HG02798 (cell line): Measurements from ENCODE around the gene KIF5A.

Experiments used
- ATAC-seq: cut with Tn5 transposase; IDR thresholded peaks from one replicate; pipeline ENCODE4 v1.9.1; 2021; ENCODE audit warnings: mild to moderate bottlenecking; ENCODE audit not compliant: unreplicated experiment, poor library complexity

KIF5A gene

DNA sequence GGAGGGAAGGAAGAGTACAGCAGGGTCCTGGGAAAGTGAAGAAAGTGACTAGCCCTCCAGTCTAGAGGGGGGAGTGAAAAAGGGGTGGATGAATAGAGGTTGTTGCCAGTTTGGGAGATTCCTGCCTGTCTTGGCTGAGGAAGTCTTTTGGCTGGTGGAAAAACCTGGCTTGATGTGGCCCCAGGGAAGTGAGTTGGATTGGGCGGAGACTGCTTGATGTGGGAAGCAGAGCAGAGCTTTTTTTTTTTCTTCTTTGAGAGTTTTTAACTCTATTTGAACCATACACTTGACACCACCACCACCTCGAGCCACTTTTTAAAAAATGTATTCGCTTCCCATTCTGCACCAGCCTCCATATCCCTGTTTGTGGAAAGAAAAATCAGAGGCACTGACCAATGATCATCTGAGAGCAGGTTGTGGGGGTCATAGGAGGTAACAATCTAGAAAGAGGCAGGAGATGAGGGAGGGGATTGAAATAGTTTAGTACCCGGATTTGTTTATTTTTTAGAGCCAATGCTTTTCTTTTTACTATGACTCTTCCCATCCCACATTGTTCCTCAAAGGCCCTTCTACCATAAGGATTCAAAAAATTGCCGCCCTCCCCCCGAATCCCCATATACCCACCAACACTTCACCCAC, 54.1 kb downstream of the KIF5A start:
- ATAC-seq, result no peak

DNA sequence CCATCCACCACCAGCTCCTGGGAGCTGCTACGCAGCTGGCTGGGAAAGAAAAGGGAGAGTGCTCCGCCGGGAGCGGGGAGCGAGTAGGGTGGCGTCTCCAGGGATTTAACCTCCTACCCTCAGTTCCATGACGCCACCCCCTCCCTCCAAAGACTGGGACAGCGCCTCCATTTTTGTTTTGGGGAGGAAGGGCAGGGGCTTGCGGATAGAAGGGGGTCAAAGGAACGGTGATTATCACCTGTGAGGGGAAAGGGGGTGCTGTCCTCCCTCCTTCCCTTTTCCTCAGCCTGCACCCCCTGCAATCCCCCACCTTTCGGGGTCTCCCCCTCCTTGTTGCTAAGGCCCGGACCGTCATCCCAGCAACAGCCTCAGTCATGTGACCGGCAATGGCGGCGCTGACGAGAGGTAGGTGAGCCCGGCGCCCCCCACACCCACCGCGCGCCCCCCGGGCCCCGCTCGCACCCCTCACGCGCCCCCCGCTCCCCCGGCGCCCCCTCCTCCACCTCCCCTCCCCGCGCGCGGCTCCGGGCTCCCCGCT, 54.7 kb downstream of the KIF5A start, which contains the start of gene DTX3:
DTX3 (plus strand) TSS at position 371 of the 538 bp plus-strand sequence. CDS start 1,694 bp downstream, outside the sequence.
- ATAC-seq, result peak; percentile 66

DNA sequence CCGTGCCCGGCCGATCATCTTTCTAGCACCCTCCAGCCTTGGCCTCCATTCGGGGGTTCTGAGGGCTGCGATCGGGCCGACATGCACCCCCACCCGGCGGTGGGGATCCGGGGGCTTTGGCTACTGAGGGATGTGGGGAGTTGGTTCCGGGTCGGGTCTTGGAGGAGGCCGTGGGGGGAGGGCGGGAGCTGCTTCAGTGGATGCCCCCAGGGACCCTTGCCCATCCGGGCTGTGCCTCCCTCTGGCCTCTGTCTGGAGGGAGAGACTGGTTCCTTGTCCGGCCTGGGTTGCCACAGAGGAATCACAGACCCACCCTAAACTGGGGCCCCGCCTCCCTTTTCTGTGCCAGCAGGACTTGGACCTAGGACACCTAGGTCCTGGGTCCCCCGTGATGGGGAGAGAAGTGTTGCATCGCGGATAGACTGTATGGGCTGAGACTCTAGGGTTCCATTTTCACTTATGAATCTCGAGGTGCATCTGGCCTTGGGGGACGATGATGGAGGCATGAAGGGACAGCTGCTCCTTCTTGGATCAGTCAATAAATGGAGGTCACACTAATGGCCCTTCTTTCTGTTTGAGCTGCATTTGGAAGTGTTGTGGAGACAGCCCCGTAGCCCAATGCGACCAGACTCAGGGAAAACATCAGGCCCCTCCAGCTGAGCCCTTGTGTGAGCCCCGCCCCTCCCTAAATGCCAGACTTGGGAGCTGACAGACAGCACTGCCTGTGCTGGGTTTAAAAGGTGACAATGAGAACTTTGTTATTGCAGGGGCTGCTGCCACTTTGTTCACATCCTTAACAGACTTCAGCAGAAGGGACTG, 55.4 kb downstream of the KIF5A start:
- ATAC-seq, result peak; percentile 19

DNA sequence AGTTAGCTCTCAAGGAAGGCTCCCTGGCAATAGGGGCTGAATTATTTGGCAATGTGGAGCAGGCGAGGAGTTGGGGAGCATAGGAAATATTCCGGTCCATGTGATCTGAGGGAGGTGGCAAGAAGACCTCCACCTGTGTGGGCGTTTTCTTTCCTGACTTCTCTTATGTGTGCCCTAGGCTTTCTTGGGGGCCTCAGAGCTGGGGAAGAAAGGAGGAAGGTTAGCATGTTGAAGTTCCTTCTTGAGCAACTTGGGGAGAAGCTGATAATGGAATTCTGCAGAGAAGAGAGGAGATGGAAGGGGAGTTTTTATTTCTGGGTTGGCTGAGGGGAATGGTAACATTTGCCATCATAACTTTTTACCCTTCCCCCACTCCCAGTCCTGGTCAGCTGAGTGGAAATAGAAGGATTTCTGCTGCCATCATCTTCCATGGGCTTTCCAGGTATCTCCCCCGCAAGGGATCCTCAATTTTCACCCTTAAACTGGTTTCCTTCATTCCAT, 56.0 kb downstream of the KIF5A start:
- no peak for ATAC-seq

DNA sequence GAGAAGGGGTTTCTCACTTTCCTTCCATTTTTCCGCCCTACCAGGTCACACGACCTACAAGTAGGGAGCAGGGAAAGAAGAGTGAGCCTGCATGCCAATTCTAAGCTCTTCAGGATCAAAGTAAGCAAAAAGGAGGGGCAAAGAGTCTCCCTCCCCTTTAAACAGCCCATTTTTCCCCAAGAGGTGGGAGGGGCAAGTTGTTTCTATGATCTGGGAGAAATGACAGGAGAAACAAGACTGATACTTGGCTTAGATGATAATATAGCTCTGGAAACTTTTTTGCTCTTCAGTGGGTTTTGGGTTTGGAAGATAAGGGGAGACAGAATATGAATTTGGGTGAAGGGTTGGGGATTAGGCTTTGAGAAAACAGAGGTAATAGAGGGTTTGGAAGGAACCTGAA, 56.6 kb downstream of the KIF5A start:
- no peak for ATAC-seq

DNA sequence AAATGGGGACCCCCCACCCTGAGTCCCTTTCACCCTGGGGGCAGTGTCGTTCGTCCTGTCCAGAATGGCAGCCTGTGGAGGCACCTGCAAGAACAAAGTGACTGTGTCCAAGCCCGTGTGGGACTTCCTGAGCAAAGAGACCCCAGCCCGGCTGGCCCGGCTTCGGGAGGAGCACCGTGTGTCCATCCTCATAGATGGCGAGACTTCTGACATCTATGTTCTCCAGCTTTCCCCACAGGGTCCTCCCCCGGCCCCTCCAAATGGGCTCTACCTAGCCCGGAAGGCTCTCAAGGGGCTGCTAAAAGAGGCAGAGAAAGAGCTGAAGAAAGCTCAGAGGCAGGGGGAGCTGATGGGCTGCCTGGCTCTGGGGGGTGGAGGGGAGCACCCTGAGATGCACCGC, 57.0 kb downstream of the KIF5A start:
- no peak for ATAC-seq

DNA sequence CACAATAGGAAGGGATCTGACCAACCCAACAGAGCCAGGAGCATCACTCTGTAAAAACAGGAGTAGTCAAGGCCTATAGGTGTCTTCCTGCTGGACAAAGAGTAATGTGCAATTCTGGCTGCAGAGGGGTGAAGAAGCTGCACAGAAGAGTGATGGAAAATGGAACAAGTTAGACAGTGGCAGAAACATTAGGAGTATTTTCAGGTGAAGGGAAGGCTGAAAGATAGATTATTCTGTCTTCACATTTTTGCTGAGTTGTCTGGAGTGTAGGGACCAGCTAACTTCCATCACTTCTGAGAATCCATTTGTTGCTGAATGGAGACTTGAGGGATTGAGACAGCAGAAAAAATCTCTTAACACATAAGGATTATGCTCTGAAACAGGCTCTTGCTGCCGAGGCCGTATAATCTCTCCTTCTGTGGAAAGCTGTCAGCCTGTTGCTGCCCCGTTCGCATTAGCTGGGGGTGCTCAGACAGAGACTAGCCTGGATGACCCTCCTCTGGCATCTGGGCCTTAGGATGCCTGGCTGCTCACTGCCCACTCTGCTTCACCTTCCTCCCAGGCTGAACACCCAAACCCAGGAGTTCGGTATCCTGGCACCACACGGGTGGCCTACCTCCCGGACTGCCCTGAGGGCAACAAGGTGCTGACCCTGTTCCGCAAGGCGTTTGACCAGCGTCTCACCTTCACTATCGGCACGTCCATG, 58.3 kb downstream of the KIF5A start:
- ATAC-seq, result no peak

DNA sequence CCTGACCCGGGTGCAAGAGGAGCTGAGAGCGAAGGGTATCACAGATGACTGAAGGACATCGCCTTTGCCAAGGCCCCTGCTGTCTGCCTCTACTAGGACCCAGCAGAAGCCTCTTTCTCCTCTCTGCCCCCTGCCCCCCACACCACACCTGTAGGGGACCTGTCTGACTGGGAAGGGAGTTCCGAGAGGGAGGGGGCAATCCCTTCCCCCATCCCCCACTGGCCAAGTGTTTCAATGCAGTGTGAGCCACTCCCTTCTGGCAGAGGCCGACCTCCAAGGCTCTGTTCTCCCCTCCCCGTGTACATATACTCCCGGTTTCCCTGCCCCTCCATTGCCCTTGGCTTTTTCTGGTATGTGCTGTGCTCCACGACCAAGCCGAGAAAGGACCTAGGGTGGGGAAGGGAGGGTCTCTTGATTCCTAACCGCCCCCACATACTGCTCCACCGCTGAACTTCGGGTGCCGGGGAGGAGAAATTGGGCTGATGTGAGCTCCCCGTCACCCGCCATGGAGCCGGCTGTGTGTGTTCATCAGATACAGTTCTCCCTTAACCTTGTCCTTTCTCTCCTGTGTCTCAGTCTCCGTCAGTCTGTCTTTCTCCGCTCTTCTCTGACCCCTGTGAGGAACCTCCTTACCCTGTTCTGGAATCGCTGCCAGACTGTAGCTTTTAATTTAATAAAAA, 59.4 kb downstream of the KIF5A start:
- ATAC-seq, result no peak

DNA sequence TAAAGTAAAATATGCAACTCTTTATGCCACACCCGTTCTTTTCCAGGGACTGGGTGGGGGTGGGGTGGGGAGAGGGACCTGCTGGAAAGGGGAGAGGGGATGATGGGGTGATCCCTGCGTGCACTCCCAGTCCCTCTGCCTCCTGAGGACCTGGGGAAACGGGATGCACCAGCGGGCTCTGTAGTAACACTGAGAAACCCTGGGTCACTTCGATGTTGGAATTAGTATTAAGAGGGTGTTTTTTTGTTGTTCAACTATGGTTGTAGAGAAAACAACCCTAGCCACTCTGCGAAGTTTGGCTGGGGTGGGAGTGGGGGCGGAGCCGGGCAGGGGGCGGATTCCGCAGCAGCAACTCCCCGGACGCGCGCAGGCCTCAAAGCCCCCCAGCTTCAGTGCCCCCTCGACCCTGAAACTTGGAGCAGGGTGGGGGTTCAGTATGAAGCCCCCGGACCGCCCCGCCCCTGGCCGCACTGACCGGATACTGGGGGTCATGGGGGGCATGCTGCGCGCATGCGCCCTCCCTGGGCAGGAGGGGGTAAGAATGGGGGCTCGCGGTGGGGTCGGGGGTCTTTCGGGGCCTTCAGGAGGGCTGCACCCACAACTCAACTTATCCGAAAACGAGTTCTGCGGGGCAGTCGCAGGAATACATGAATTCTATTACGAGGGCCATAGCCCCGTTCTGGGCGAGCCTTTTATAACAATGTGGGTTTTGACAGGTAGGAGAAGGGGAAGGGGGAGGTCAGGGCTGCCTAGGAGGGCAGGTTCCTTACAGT, 60.1 kb downstream of the KIF5A start:
- no peak for ATAC-seq

DNA sequence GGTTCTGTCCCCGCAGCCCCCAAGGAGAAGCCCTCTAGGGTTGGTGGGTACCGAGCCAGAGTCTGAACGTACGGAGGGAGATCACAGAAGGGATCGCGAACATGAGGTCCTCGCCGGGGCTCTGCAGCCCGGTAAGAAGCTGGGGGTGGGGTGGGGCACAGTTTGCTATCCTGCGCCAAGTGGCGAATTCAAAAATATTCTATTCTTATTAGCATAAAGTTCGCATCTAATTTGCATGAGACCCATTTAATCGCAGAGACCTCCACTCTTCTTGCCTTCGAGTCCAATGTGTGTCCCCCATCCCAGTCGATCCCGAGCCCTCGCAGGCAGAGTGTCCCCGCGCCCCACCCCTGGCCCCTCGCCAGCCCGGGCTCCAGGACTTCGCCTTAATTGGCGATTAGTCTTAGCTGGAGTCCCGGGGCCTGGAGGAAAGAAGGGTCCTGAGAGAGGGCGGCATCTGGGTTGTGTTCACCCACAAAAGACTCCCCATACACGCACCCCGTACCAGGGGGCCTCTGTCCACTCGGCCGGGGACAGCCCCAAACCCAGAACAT, 60.8 kb downstream of the KIF5A start:
- no peak for ATAC-seq

DNA sequence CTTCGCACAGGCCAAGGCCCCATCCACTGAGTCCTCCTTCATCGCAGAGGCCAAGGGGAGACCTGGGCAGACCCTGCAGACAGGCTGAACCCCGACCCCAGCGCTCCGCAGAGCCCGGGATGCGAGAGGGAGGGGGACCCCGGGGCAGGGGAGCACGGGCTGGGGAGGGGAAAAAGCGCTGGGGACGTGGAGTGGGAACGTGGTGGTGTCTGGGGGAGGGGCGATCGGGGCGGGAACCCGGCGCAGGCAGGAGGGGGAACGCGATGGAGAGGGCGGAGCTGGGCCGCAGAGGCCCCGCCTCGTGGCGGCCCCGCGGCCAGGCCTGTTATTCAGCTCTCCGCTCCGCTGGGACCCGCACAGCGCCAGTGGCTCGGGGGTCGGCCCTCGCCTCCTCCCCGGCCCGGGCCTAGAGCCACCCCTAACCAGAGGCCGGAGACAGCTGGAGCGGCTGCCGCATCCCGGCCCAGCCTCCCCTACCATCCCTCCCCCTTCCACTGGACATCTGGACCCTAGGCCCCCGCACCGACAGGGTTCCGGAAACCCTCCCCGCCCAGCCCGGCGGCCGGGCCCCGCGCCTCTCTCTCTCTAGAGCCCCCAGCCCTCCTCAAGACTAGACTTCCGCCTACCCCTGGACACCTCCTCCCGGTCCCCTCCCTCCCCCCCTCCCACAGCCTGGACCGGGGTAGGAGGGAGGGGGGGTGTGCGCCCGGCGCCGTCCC, 61.4 kb downstream of the KIF5A start, which contains the start of gene ARHGEF25:
ARHGEF25 (plus strand) TSS at position 328 of the 719 bp plus-strand sequence. CDS start 460 bp downstream, outside the sequence.
- peak; percentile 49 for ATAC-seq

DNA sequence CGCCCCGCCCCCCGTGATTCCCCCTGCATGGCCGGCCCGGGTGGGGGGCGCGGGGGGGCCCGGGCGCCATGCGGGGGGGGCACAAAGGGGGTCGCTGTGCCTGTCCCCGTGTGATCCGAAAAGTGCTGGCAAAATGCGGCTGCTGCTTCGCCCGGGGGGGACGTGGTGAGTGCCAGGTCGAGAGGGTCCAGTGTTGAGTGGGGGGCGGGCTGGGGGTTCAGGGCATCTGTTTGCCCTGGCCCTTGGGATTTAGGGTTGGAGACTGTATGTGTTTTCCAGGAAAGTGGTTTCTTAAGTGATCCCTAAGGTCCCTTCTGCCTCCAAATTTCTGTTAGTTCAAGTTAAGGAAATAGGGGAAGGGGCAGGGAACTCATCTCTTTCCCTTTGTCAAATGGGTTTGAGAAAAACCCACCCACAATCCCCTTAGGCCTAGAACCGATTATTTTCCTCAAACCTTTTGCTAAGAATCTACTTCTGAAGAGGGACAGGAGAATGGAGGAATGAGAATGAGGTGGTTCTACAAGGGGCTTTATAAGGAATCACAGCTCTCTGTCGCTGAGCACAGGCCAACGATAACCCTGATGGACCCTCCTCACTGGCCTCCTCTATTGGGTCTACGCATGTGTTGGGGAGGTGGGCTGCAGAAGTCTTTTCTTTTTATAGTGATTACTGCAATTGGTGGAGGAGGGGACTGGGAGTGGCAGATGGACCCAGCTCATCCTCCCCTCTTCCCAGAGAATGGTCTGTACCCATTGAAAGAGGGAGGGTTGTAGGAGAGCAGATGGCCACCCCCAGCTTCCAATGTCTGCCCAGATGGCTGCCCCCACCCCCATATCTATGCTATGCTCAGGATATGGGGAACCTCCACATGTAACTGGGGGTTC, 62.2 kb downstream of the KIF5A start:
- no peak for ATAC-seq

DNA sequence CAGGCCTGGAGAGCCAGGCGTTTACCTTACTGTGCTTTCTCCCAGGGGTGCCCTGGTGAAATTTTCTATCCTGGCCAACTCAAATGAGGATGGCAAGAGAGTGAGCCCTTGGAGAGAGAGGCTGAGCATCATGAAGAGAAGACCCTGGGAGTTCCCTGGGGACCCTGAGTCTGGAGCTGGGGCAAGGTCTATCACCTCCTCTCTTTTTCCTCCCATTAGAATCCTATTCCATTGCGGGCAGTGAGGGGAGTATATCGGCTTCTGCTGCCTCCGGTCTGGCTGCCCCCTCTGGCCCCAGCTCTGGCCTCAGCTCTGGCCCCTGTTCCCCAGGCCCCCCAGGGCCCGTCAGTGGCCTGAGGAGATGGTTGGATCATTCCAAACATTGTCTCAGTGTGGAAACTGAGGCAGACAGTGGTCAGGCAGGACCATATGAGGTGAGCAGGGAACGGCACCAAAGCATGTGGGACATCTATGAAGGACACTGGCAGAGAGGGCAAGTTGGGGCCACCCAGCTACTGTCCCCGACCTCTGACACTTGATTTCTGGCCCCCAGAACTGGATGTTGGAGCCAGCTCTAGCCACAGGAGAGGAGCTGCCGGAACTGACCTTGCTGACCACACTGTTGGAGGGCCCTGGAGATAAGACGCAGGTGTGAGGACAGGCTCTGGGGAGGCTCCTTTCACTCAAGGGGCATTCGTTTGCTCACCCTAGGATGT, 63.0 kb downstream of the KIF5A start:
- ATAC-seq, result no peak

DNA sequence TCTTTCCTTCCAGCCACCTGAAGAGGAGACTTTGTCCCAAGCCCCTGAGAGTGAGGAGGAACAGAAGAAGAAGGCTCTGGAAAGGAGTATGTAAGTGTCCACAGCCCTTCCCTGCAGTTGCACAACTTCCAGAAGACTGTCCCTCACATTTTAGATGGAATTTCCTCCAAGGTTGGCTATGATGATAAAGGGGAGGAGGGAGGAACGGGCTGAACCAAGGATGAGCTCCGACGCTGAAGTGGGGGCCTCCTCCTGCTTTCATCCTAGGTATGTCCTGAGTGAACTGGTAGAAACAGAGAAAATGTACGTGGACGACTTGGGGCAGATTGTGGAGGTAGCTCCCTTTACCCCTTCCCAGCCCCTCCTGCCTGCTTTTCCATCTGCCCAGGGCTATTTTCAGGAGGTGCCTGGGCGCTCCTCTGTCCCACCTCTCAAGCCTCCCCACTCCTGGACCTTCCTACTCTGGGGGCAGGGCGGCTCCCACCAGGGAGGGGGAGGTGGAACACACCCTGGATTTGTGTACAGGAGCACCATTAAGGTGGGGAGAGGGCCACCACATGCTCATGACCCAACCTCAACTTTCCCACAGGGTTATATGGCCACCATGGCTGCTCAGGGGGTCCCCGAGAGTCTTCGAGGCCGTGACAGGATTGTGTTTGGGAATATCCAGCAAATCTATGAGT, 63.7 kb downstream of the KIF5A start:
- no peak for ATAC-seq

DNA sequence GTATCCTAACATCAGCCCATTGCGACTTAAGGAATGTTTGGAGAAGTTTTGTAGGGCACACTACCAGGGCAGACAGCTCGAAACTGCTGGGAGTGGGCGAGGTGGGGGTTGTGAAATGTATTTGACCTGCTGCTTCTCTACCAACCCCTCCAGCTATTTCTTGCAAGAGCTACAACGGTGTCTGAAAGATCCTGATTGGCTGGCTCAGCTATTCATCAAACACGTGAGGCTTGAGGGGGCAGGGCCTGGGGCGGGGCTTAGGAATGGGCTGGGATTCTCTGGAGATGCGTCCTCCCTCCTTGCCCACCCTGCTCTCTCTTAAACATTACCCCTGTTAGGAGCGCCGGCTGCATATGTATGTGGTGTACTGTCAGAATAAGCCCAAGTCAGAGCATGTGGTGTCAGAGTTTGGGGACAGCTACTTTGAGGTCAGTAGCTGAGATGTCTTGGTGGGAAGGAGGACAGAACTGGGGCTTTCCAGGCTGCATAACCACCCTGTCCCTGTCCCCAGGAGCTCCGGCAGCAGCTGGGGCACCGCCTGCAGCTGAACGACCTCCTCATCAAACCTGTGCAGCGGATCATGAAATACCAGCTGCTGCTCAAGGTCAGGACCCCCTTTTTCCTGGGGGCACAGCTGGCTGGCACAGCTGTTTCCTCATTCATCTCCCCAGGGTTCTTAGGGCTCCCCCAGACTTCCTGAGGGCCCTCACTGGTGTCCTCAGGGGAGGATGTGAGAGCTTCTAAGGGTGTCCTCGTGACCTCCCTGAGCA, 64.5 kb downstream of the KIF5A start:
- peak; percentile 74 for ATAC-seq
